GM21423 (cell line): ENCODE measurements around the gene TRIM62.
"Not testable (repeated sequence)": the region's sequence is repeated elsewhere in the genome, so short reads cannot be mapped to it uniquely, and the experiment has no call there.

Source experiments
- ATAC-seq: cut with Tn5 transposase; IDR thresholded peaks from one replicate; pipeline ENCODE4 v1.9.1; 2021; ENCODE audit warnings: mild to moderate bottlenecking, moderate library complexity; ENCODE audit not compliant: unreplicated experiment

Gene TRIM62

GRCh38 chr1:33117440-33118085 is 64.3 kb downstream of the TRIM62 start:
- no peak for ATAC-seq

GRCh38 chr1:33111965-33112364 is 69.9 kb downstream of the TRIM62 start:
- ATAC-seq, result no peak

GRCh38 chr1:33110477-33110876 is 71.4 kb downstream of the TRIM62 start:
- no peak for ATAC-seq

GRCh38 chr1:33100119-33100415 is 81.8 kb downstream of the TRIM62 start:
- not testable (repeated sequence) for ATAC-seq

- ATAC-seq, result peak; percentile 92
These were observed 82.3 kb downstream of the TRIM62 start for GRCh38 chr1:33099290-33100118.

- ATAC-seq, result no peak
These were observed 83.5 kb downstream of the TRIM62 start for GRCh38 chr1:33098371-33098770.

- ATAC-seq, result no peak
These were observed 84.1 kb downstream of the TRIM62 start for GRCh38 chr1:33097762-33098161.

GRCh38 chr1:33097137-33097611 is 84.7 kb downstream of the TRIM62 start:
- ATAC-seq, result no peak

GRCh38 chr1:33096363-33097005 is 85.4 kb downstream of the TRIM62 start:
- no peak for ATAC-seq
